Measurements from ENCODE around the gene ABITRAM. TPM values are rescaled to one million over a fixed set of nuclear protein-coding genes. Genes with fewer than 3 reads are reported as not detected.
"Not testable (repeated sequence)": the region's sequence is repeated elsewhere in the genome, so short reads cannot be mapped to it uniquely, and the experiment has no call there.

Gene ABITRAM
- total RNA-seq, 3 donors from 2014 or later: 14.9 to 17.1 (median 16.6) TPM

DNA sequence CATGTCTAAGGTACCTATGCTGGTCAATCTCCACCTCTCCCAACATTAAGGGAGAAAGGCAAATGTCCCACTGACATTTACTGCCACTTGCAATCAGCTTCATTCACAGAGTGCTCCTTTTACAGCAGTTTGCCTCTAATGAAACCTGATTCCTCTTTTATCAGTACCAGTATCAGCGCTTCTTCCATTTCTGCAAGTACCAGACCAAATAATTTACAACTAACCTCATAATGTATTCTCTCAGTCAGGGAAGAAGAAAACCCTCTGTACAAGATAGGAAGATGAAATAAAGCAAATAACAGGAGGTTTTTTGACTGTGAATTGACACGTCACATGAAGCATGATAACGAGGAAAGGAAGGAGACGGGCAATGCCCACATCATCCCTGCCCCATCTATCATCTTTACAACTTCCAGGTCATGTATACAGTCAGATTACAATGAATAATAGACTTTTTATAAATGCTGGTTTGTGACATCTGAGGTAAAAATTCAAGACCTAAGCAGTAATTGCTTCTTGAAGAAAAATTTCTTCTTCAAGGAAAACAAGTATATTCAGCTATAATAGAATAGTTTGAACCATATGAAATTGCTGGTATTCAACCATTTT is 21.9 kb downstream of the ABITRAM start:
- no peaks in the 10 kb centered on the region for H3K9me3 Mint-ChIP-seq
- no peak overlapping the region for H3K4me3 Mint-ChIP-seq
- H3K27me3 Mint-ChIP-seq (ENCODE audit: low read depth): no peaks in the 10 kb centered on the region
- H3K4me1 Mint-ChIP-seq (ENCODE audit: low read depth): peaks cover 2% of the 10 kb centered on the region
- H3K36me3 Mint-ChIP-seq (ENCODE audit: insufficient read depth): no peaks in the 10 kb centered on the region
- DNase-seq (no peak), ATAC-seq (no peak)

GRCh38 chr9:108956631-108957026 is 22.4 kb downstream of the ABITRAM start:
- Mint-ChIP-seq H3K27me3 (ENCODE audit: low read depth) (no peaks in the 10 kb centered on the region), H3K4me3 (no peak overlapping the region), H3K9me3 (no peaks in the 10 kb centered on the region), H3K36me3 (ENCODE audit: insufficient read depth) (no peaks in the 10 kb centered on the region), H3K4me1 (ENCODE audit: low read depth) (peaks cover 2% of the 10 kb centered on the region)
- no peak for ATAC-seq
- DNase-seq: no peak

DNA sequence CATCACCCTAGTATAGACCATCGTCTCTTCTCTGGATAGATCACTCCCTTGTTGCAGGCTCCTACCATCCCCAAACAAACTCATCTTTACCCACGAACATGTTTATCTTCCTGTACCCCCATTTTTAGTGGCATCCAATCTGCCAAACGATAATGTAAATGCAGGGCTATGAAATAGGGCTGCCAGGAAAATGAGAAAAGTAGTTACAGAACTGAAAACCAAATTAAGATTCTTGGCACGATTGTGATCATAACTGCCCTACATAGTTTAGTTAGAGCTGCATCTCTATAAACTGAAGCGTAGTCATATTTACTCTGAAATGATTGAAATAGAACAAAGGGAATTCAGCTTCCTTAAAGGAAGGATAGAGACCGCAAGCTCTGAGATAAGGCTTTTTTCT is 26.1 kb downstream of the ABITRAM start:
- H3K36me3 Mint-ChIP-seq (ENCODE audit: insufficient read depth): no peaks in the 10 kb centered on the region
- no peaks in the 10 kb centered on the region for H3K27me3 Mint-ChIP-seq (ENCODE audit: low read depth)
- H3K4me1 Mint-ChIP-seq (ENCODE audit: low read depth): no peaks in the 10 kb centered on the region
- no peak for DNase-seq
- H3K9me3 Mint-ChIP-seq: no peaks in the 10 kb centered on the region
- H3K4me3 Mint-ChIP-seq: no peak overlapping the region
- ATAC-seq: no peak

DNA sequence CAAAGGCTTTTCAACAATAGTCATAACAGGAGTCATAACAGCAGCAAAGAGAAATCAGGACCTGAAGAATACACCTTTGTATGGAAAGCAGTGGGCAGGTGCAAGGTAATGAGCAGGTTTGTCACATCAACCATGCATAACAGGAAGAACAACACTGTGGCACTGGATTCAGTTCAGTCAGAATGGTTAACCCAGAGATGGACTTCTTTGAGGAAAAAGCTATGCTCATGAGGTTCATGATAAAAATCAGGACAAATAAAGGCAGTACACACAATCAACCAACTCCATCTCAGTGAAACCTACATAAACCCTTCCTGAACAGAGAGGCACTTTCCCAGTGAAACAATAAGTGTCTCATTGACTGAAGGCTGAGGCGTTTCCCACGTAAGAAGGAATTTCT is 27.0 kb downstream of the ABITRAM start:
- Mint-ChIP-seq H3K4me3 (no peak overlapping the region), H3K27me3 (ENCODE audit: low read depth) (no peaks in the 10 kb centered on the region), H3K9me3 (no peaks in the 10 kb centered on the region), H3K36me3 (ENCODE audit: insufficient read depth) (no peaks in the 10 kb centered on the region), H3K4me1 (ENCODE audit: low read depth) (no peaks in the 10 kb centered on the region)
- no peak for ATAC-seq
- DNase-seq: no peak

DNA sequence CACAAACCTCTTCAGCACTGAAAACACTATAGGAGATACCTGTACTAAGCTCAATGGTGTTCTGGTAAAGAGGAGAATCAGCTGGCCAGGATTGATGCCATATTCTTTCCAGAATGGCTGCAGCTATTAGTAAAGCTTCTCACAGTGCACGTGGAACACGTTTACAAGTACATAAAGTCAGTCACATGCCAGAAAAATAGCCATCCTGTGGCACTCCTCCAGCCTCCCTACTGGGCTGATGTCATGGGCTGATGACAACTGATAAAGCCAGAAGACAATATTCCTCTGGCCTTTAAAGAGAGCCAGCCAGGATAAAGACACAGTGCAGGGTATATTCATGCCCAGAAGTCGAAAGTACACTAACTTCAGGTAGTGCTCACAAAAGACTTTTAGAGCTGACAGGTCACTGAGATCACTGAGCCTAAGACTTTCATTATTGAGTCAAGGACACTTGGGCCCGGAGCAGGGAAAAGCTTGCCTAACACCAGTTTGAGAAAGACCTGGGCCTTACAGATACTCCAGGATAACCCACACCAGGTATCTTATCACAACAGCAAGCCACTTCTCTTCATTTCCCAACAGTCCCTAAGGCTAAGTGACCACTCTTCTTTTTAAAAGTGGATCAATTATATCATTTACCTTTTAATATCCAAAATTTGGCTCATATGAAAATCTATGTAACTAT is 29.4 kb downstream of the ABITRAM start:
- Mint-ChIP-seq H3K9me3 (no peaks in the 10 kb centered on the region), H3K27me3 (ENCODE audit: low read depth) (no peaks in the 10 kb centered on the region), H3K4me3 (no peak overlapping the region), H3K4me1 (ENCODE audit: low read depth) (no peaks in the 10 kb centered on the region), H3K36me3 (ENCODE audit: insufficient read depth) (no peaks in the 10 kb centered on the region)
- DNase-seq (no peak), ATAC-seq (no peak)

DNA sequence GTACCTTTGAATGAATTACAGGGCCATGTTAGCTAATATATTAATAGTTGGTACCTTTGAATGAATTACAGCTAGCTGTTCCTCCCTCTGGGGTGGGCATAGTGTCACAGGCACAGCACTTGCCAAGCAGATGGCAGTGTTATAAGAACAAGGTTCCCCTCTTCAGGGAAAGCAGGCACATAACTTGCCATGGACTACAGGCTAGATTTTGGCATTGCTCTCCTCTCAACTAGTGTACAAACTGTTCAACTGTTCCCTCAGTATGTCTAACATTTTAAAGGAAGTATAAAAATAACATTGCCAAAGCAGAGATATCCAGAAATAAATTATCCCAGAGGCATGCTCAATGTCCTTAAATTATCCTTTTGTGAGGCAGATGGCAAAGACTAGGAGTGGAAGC is 33.7 kb downstream of the ABITRAM start:
- H3K27me3 Mint-ChIP-seq (ENCODE audit: low read depth): no peaks in the 10 kb centered on the region
- ATAC-seq (no peak), DNase-seq (no peak)
- H3K36me3 Mint-ChIP-seq (ENCODE audit: insufficient read depth): peaks cover 4% of the 10 kb centered on the region
- H3K9me3 Mint-ChIP-seq: peaks cover 7% of the 10 kb centered on the region
- H3K4me3 Mint-ChIP-seq: no peak overlapping the region
- H3K4me1 Mint-ChIP-seq (ENCODE audit: low read depth): no peaks in the 10 kb centered on the region

DNA sequence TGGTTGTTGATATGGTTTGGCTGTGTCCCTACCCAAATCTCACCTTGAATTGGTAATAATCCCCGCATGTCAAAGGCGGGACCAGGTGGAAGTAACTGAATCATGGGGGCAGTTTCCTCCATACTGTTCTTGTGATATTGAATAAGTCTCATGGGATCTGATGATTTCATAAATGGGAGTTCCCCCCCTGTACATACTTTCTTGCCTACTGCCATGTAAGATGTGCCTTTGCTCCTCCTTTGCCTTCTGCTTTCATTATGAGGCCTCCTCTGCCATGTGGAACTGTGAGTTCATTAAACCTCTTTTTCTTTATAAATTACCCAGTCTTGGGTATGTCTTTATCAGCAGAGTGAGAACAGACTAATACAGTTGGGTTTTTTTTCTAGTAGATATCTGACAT is 37.2 kb downstream of the ABITRAM start:
- not testable (repeated sequence) for H3K27me3 Mint-ChIP-seq (ENCODE audit: low read depth); H3K9me3 Mint-ChIP-seq; DNase-seq; H3K36me3 Mint-ChIP-seq (ENCODE audit: insufficient read depth); H3K4me3 Mint-ChIP-seq; H3K4me1 Mint-ChIP-seq (ENCODE audit: low read depth); ATAC-seq

GRCh38 chr9:108972186-108972585 is 38.0 kb downstream of the ABITRAM start:
- Mint-ChIP-seq H3K9me3 (peaks cover 7% of the 10 kb centered on the region), H3K36me3 (ENCODE audit: insufficient read depth) (peaks cover 4% of the 10 kb centered on the region), H3K4me1 (ENCODE audit: low read depth) (no peaks in the 10 kb centered on the region), H3K4me3 (no peak overlapping the region), H3K27me3 (ENCODE audit: low read depth) (no peaks in the 10 kb centered on the region)
- no peak for ATAC-seq
- DNase-seq: no peak

DNA sequence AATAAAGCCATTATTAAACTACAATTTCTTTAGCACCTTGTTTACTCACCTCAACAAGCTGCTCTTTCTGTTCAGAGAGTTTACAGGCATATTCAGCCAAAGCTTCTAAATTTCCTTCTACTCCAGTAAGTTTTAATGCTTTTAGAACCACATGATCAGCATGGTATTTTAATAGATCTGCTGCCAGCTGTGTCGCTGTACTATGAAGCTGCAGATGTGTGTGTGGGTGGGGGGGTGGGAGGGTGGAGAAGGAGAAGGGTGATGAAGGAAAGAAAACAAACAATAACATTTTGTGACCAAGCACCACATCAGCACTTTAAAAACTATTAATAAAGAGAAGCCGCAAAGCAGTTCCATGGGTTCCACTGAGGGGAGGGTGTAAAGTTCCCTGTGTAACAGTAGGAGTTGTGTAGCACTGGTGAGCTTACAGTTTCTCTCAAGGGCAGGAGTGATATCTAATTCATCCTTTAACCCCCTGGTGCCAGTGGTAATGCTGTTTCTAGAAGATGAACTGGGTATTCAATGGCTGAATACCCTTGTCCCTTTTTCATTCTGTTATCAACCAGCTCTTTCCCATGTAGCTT is 38.5 kb downstream of the ABITRAM start:
- ATAC-seq (no peak), DNase-seq (no peak)
- Mint-ChIP-seq H3K4me1 (ENCODE audit: low read depth) (no peaks in the 10 kb centered on the region), H3K4me3 (no peak overlapping the region), H3K9me3 (peaks cover 7% of the 10 kb centered on the region), H3K36me3 (ENCODE audit: insufficient read depth) (peaks cover 5% of the 10 kb centered on the region), H3K27me3 (ENCODE audit: low read depth) (no peaks in the 10 kb centered on the region)

- no peak for DNase-seq
- Mint-ChIP-seq H3K36me3 (ENCODE audit: insufficient read depth) (peaks cover 5% of the 10 kb centered on the region), H3K4me3 (no peak overlapping the region), H3K9me3 (peaks cover 7% of the 10 kb centered on the region), H3K4me1 (ENCODE audit: low read depth) (no peaks in the 10 kb centered on the region), H3K27me3 (ENCODE audit: low read depth) (no peaks in the 10 kb centered on the region)
- no peak for ATAC-seq
These were observed 39.7 kb downstream of the ABITRAM start for GRCh38 chr9:108973895-108974294.

- no peak overlapping the region for H3K4me3 Mint-ChIP-seq
- DNase-seq: no peak
- H3K36me3 Mint-ChIP-seq (ENCODE audit: insufficient read depth): peaks cover 2% of the 10 kb centered on the region
- no peaks in the 10 kb centered on the region for H3K27me3 Mint-ChIP-seq (ENCODE audit: low read depth)
- H3K4me1 Mint-ChIP-seq (ENCODE audit: low read depth): no peaks in the 10 kb centered on the region
- ATAC-seq: no peak
- H3K9me3 Mint-ChIP-seq: no peaks in the 10 kb centered on the region
These were observed 44.0 kb downstream of the ABITRAM start for GRCh38 chr9:108978205-108978604.

GRCh38 chr9:108980893-108981292 is 46.7 kb downstream of the ABITRAM start:
- no peaks in the 10 kb centered on the region for H3K27me3 Mint-ChIP-seq (ENCODE audit: low read depth)
- no peaks in the 10 kb centered on the region for H3K4me1 Mint-ChIP-seq (ENCODE audit: low read depth)
- no peaks in the 10 kb centered on the region for H3K9me3 Mint-ChIP-seq
- peaks cover 2% of the 10 kb centered on the region for H3K36me3 Mint-ChIP-seq (ENCODE audit: insufficient read depth)
- H3K4me3 Mint-ChIP-seq: no peak overlapping the region
- no peak for ATAC-seq
- DNase-seq: no peak

GRCh38 chr9:108983885-108984284 is 49.7 kb downstream of the ABITRAM start:
- DNase-seq: no peak
- H3K27me3 Mint-ChIP-seq (ENCODE audit: low read depth): no peaks in the 10 kb centered on the region
- no peaks in the 10 kb centered on the region for H3K9me3 Mint-ChIP-seq
- H3K36me3 Mint-ChIP-seq (ENCODE audit: insufficient read depth): no peaks in the 10 kb centered on the region
- no peak overlapping the region for H3K4me3 Mint-ChIP-seq
- no peak for ATAC-seq
- H3K4me1 Mint-ChIP-seq (ENCODE audit: low read depth): no peaks in the 10 kb centered on the region
